Sigmoid colon (tissue), 4 donors: Measurements from ENCODE around the gene CLIC6.

ENCODE experiments used
- CTCF ChIP-seq, 4 experiments: fragments of 450-650 bp in 3 of 4; fragments of 200-600 bp in 1 of 4; IDR thresholded peaks; one replicate each; pipeline ENCODE4 v1.5.1; 2016 to 2019; ENCODE audit warnings: antibody characterized with exemption in 4 of 4, mild to moderate bottlenecking in 3 of 4, moderate library complexity in 2 of 4
- EP300 ChIP-seq, 4 donors: sonication (generic); formaldehyde crosslinking; IDR thresholded peaks; one replicate each; pipeline ENCODE4 v1.6.1; 2017; ENCODE audit warnings: antibody characterized with exemption in 4 of 4
- POLR2AphosphoS5 ChIP-seq, 4 donors: sonication (generic); formaldehyde crosslinking; IDR thresholded peaks; one replicate each; pipeline ENCODE4 v1.6.1; 2017; ENCODE audit warnings: antibody characterized with exemption in 4 of 4

GRCh38 chr21:34706337-34706736 lies 37.5 kb downstream of the CLIC6 start:
- TF ChIP-seq EP300 (IDR thresholded peaks at IDR 0.05), result no peak
- no peak for TF ChIP-seq POLR2AphosphoS5 (IDR thresholded peaks at IDR 0.05)
- TF ChIP-seq CTCF (IDR thresholded peaks at IDR 0.05), result no peak
